Nucleus accumbens (tissue), 56 donors: ENCODE measurements around the gene MCM5.
A peak's percentile ranks its signal among the peaks of the same experiment; 100 is the strongest.
"Not testable (repeated sequence)": the region's sequence is repeated elsewhere in the genome, so short reads cannot be mapped to it uniquely, and the experiment has no call there.

ENCODE experiments used
- DNase-seq, 56 donors: peaks; one replicate each; lab custom pipeline; 2025; lab: John Stamatoyannopoulos, UW

MCM5 gene

DNA sequence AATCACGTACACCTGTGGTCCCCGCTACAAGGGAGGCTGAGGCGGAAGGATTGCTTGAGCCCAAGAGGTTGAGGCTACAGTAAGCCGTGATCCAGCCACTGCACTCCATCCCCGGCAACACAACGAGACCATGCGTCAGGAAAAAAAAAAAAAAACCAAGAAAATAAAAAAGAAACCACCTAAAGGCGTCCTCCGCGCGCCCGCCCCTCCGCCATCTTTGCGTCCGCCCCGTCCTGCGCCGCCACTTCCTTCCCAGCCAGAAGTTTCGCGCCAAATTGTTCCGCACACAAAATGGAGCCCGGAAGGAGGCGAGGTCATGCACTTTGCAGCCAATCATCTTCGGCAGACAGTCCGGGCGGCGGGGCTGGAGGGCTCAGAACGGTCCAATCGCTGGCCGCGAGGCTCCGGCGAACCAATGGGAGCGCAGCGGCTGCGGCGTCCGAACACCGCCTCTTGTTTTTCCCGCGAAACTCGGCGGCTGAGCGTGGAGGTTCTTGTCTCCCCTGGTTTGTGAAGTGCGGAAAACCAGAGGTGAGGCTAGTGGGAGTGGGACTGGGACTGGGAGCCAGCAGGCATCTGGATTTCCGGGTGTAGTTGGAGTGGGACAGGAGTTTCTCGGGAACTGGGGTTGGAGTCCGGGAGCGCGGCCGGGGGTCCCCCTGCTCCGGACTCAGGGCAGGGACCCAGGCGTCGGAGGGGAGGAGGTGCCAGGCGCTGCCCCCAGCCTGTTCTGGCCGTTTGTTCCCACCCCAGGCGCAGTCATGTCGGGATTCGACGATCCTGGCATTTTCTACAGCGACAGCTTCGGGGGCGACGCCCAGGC, at the start of gene MCM5:
Gene MCM5 (plus strand): TSS at position 463 of the 823 bp plus-strand sequence. CDS start 299 bp downstream, at position 762.
- peak; percentile 39 to 98 (median 94) for DNase-seq

DNA sequence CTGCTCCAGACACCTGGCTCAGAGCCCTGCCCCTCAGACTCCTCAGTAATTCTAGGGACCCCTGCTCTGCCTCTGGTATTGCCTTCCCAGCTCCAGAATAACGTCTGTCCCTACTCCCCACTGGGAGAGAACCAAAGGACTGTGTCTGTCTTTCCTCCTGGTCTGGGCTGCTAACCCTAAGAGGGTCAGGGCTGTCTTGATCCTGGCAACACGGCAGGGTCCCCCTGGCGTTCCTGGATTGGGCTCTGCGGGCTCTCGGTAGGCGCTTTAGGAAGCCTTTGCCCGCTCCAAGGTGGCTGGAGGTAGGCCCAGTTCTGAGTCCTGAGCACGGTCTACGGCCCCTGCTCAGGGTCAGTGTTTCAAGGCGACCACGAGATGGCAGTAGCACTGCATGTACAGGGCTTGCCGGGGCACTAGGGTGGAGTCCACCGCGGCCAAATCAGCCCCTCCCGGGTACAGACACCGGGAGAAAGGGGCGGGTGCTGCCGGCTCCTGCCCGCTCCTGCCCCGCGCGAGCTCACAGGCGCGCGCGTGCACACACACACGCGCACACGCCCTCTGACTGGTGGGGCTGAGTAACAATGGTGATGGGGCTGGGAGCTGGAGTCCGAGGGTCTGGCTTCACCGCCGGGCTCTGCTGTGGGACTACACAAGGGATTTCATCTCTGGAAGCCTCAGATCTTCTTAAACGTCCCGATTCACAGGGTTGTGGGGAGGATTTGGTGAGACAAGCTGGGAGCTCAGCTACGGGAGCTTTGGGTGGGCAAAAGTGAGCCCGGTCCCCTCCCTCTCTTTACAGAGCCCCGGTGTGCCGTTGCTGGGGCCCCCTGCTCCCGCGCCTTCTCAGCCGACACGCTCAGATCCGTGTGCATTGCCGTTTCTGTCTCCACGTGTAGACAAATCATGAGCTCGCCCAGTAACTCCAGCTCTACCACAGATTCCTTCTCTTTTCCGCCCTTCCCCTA, 49.1 kb upstream of the MCM5 start:
- peak in 55 of 56 donors; percentile 28 to 89 (median 77) for DNase-seq

DNA sequence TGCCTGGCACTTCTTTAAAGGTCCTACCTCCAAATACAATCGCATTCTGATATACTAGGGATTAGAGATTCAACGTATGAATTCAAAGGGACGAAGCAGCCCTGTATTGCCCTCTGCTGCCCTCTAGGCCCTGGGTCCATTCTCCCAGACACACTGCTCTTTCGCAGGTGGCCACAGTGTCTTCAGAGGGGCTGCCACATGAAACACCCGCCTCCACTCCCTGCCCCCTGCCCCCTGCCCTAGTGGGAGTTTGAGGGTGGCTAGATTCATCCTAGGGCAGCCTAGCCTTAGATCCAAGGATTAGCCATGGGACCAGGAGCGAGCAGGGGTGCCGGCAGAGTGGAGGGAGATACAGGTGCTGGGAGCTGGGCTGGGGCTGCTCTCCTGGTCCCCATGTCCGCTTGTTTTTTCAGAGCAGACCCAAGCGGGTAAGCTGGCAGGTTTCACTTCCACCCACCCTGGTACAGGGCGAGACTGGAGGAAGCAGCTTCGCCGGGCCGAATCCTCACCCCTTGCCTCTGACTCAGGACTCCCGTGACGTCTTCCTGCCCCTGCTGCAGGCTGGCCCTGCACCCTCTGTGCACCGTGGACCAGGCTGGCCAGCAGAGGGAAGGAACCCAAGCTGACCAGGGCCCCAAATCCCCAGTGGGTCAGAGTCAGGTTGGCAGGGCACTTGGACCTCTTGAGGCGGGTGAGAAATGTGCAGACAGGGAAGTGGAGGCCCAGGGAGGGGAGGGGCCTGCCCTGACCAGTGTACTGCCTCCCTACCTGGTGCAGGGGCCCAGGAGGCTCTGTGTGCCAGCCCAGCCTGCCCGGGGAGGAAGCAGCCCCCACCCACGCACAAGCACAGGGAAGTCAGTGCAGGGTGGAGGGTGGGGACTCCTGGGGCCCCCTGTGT, 47.5 kb upstream of the MCM5 start:
- peak in 39 of 56 donors; percentile 8 to 62 (median 28) for DNase-seq

DNA sequence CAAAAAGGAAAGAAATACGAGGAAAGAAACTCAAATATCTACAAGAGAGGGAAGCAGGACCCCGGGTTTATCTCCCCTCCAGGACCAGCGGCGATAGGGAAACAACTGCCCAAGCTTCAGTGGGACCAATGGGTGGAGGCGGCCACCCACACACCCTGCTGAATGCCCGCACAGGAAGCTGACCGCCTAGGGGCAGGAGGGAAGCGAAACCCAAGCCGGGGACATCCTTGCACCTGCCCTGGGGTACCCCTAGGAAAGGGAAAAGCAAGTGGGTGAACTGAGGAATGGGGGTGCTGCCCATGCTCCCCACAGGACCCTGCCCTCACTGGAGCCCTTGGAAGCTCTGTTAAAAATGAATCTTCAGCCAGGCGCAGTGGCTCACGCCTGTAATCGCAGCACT, 46.6 kb upstream of the MCM5 start:
- peak in 7 of 56 donors; percentile 8 to 41 (median 16) for DNase-seq

DNA sequence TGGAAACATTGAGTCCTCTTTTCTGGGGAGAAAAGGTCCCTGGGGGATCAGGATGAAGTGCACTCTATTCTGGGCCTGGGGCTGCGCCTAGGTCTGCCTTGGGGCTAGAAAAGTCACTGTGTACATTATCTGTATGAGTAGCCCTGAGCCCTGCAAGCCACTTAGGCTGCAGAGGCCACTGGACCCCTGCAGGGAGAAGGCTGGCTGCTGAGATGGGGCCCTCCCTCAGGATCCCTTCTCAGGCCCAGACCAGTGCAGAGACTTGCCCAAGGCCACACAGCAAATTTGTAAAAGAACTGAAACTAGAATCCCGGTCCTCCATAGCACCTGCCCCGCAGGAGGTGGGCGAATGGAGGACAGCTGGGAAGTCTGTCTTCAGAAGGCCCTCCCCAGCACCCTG, 45.9 kb upstream of the MCM5 start:
- no peak for DNase-seq

DNA sequence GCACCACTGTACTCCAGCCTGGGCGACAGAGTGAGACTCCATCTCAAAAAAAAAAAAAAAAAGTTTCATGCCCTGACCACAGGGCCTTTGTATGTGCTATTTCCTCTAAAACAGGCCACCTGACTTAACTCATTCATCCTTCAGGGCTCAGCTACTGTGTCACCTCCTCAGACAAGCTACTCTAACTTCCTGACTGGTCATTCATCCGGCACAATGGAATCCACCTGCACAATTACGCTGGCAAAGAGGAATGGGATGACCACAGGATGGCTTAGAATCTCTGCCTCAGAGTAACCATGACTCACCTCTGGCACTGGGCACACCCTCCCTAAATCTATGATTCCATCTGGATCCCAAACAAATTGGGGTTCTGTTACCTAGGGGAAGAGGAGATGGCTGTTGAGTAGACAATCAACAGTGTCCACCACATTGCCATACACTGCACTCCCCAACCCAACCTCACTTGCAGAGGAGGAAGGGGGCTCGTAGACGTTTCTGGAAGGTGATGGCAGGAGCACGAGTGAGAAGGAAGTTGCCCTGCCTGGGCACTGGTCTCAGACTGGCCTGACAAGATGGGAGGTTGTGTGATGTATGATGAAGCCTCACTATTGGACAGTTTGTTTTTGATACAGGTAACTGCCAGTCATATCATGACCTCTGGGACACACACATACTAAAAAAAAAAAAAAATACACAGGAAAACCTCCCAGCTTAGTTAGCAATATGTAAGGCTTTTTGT, 41.9 kb upstream of the MCM5 start:
- DNase-seq: no peak

DNA sequence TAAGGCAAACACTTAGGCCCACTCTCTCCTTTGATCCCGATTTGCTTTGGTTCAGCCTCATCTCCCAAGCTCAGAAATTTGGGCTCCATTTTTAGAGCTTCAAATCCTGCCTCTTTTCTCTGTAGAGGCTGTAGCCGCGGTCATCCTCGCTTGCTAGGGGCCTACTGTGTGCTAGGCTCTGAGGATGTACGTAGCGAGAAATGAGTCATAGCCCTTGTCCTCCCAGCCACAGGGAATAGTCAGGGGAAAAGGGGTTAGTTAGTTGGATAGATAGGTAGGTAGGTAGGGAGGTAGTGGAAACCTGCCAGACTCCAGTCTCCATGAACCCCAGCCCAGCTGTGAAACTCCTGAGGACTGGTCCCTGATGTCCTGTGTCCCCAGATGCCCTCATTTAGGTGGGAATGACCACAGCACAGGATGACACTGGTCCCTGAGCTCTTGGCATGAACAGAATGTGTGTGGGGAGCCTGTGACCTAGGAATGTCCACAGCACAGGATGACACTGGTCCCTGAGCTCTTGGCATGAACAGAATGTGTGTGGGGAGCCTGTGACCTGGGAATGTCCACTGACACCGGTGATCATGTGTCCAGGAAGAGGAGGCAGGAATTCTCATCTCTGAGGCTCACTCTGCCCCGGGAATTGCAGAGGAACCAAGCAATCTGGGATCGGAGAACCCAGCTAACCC, 40.4 kb upstream of the MCM5 start:
- DNase-seq: no peak

DNA sequence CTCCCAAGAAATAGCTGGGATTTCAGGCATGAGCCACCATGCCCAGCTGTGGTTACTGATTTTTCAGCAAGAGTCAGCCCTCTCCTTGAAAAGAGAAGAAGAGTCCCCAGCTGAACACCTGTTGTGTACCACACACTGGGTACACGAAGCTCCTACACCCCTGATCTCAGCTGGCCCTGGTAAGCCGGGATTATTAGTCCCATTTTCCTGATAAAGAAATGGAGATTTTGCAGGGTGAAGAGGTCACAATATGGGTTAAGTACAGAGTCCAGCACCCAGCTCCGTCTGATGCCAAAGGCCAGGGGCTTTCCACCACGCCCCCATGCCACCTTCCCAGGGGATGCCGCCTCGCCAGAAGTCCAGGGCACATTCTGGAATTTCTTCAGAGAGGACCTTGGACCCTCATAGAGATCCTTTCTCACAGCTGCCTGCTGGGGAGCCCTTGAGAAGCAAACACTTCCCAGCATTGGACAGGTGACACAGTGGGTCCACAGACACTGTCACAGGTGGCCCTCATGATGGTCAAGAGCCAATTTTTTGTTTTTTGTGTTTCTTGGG, 38.9 kb upstream of the MCM5 start:
- no peak for DNase-seq

DNA sequence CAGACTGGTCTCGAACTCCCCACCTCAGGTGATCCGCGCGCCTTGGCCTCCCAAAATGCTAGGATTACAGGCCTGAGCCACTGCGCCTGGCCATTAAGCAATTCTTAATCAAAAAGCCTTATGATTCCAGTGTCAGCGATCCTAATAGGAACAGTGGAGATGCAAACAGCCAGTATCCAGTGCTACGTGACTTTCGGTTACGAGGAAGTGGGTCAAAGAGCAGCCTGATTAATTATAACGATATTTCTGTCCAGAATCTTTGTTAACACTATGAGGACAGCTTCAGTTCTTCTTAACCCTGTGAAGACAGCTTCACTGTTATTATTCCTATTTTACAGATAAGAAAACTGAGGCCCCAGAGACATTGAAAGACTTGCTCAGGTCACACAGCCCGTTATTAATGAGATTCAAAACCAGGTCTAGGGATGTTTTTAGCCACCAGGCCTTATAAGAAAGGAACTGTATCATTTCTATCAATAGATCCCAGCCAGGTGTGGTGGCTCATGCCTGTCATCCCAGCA, 36.3 kb upstream of the MCM5 start:
- no peak for DNase-seq

DNA sequence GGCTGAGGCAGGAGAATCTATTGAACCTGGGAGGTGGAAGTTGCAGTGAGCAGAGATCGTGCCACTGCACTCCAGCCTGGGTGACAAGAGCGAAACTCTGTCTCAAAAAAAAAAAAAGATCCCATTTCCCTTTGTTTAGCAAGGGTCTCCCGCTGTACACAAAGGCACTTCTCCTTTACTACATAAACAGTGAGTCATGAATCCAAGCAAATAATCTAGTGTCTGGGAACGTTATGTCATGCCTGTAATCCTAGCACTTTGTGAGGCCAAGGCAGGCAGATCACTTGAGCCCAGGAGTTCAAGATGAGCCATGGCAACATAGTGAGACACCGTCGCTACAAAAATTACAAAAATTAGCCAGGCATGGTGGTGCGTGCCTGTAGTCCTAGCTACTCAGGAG, 35.7 kb upstream of the MCM5 start:
- DNase-seq: not testable (repeated sequence)

DNA sequence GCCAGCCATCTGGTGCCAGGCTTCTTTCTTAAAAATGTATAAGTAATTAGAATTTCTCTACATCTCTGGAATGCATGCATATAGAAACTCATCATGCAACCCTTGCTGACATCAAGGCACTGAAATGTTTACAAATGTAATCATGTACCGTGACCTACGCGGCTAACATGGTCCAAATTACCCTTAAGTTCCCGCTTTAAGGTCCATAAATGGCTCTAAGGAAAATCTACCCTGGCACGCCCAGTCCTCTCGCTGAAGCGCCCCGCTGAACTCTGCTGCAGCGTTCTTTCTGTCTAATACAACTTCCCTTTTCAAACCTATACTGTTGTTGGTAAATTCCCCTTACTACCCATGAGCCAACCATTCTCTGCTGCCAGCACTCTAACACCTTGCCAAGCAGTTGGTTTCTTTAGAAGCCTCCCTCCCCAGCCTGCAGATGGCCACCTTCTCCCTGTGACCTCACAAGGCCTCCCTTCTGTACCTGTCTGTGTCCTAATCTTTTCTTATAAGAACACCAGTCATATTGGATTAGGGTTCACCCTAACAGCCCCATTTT, 32.5 kb upstream of the MCM5 start:
- DNase-seq: no peak

DNA sequence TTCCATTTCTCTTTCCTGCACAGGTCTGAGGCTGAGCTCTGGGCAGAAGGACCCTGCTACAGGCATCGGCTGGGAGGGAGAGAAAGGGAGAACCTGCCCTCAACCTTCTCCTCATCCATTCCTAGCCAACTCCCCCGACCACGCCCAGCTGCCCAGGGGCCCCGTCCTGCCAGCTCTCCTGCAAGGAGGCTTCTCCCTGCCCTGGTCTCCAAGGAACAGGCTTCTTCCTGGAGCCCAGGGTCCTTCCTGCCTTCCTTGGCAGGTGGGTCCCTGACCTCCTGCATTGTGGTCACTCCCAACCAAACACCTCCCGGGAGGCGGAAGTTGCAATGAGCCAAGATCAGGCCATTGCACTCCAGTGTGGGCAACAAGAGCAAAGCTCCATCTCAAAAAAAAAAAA, 31.6 kb upstream of the MCM5 start:
- DNase-seq: no peak

DNA sequence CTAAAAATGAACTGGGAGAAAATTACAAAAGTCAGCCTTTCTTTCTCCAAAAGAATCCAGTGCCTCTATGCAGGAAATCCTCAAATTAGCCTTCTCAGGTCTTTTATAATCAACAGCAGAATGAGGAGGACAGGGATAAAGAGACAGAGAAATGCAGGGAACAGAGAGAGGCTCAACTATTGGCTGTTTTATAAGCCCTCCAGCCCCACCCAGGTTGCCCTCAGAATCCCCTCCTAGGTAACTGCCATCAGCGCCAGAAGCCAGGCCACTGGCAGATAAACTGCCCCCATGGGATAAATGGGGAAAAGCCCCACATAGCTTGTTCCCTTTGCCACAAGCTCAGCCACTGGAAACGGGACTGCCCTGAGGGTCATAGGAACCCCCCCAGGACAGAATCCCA, 29.9 kb upstream of the MCM5 start:
- DNase-seq: no peak

DNA sequence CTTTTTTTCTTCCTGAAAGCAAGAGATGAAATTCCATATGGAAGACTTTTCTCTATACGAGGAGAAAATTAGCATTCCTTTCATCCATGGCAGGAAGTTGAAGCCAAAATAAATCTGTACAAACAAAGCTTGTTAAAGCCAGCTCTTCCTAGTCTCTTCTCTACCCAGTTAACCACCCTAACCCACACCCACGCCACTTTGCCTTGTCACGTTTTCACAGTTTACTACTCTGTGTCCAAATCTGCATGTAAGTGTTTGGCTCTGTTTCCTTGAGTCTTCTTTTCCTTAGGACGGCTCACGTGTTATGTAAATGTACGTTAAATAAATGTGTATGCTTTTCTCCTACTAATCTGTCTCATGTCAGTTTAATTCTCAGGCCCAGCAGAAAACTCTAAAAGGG, 26.2 kb upstream of the MCM5 start:
- DNase-seq: no peak

DNA sequence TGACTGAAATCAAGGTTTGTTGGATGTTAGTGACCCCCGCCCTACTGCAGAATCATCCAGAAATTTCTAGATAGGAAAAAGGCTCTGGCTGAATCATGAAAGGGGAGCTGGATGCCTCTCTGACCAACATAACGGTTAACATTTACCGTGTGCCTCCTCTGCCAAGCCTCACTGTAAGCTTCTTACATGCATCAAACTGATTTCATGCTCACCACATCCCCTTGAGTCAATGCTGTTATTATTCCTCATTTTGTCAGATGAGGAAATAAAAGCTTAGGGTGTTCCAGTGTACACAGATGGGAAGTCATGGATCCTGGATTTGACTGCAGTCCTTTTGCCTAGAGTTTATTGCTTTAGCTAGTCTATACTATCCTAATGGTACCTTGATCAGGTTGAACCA, 24.9 kb upstream of the MCM5 start:
- DNase-seq: no peak

DNA sequence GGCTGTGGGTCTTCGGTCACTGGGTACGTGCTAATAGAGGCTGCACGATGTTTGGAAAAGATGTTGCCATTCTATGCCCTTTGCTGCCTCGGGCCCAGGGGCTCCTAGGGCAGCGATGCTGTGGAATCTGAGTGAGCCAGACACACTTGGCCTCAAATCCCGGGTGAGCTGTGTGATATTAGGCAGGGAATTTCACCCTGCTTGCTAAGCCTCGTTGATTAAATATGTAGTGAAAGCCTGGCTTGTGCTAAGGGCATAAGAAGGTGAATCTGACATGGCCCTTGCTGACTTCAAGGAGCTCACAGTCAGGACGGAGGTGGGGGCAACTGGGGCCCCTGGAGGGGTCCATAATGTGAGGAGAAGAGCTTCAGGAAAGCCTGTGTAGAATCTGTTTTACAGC, 24.4 kb upstream of the MCM5 start:
- DNase-seq: no peak

DNA sequence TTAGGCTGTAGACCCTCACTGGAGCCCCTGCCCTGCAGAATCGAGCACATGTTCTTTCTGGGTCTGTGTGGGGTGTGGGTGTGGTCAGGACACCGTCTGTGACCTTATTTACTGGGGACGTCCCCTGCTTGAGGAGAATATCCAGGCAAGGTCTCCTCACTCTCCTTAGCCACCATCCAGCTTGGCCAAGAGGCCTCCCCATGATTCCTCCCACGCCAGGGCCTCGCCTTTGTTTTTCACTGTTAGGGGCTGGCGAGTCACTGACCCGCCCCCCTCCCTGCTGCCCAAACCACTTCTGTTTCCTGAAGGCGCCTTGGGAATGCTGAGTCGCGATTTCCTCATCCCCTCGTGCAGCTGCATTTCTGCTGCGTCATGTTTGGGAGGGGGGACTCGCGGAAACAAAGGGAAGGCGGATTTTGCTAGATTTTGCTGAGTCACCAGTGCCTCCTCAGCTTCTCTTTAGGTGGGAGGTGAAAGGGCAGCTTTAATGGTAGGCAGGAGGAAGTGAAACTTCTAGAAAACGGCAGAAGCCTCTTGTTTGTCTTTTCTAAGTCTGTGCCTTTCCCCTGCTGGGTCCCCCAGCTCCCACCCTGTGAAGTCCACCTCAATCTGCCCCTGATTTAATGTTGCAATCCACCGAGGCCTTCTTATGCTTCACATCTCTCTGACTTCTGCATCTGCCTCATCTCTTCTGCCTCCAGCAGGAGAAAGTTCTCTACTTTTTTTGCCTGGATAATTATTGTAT, 23.0 kb upstream of the MCM5 start:
- DNase-seq: peak in 54 of 56 donors; percentile 18 to 88 (median 72)
